ENCODE results near the gene ADAT3.

The ADAT3 gene

GRCh38 chr19:1956122-1956494 lies 50.9 kb downstream of the ADAT3 start:
- DNase-seq = no peak

DNA sequence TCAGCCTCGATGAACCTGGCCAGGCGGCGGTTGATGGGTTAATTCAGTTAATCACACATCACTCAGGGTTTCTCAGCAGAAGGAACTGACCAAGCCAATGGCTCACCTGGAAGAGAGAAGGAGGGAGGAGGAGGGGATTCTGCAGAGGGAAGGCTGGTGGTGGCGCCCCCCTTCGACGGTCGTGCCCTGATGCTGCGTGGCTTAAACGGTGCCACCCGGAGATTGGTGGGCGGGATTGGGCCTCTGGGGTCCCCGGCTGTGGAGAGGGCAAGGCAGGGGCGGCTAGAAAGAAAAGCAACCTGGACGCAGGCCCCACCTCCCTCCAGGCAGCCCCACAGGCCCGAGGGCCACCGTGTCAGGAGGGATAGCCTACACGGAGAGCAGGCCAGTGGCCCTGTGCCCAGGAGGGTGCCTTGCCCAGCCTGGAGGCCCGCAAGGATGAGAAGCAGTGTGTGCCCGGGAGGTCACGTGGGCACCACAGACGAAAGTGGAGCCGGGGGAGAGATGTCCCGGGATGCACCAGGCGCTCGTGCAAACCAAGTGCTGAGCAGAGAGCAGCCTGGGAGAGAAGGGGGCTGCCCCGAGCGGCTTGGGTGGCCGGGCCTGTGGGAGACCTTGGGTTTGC lies 51.8 kb downstream of the ADAT3 start:
- DNase-seq = peak in 50 of 51 donors; percentile 26 to 94 (median 82)

DNA sequence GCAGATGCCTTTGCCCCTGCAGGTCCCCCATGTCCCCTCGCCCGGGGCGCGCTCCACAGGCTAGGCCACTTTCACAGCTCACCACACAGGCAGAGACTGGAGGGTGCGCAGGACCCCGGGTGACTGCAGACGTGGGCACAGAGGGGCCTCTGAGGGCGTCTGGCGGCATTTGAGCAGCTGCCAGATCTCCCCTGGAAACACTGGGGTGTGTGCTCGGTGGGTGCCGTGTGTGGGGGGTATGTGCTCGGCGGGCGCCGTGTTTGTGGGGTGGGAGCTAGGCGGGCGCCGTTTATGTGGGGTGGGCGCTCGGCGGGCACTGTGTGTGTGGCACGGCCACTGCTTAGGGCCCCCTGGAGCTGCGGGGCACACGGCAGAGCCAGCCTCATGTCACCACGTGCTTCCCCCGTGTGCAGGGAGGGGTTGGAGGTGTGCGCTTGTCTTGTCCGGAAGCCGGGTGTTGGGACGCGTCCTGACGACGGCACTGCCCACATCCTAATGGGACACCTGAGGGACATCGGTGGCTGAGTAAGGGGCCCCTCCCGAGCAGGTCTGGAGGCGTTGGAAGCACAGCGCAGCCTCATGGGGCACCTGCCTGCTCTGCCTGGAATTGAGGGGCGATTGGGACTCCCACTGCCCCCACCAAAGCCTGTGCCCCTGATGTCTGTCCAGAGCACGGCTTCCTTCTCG lies 52.5 kb downstream of the ADAT3 start:
- DNase-seq = no peak

DNA sequence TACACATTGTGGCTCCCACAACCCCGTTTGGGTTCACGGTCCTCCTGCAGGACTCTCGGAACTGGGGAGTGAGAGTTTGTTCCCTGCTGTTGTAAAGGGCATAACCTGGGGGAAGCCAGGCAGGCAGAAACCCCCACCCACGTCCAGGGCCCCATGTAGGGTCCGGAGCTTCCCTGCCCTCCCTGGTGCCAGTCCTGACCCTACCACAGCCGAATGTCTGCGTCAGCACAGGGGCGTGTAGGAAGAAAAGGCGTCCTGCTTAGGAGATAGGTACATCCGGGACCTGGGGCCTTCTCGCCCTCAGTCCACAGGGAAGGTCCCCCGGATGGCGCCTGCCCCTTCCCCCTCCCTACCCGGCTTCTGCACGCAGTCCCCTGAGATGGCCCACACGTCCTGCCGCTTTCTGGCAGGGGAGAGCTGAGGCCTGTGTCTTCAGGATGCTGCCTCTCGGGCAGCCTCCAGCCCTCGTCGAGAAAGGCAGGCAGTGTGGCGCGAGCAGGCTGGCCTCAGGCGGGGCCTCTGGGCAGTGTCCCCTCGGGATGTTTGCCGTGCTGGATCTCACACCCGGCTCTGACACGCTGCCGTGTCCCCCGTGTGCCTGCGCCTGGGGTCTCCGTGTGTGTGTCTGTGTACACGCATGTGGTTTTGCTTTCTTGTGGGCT lies 54.9 kb downstream of the ADAT3 start:
- DNase-seq = no peak

- no peak for DNase-seq
Measured at GRCh38 chr19:1961000-1961883, 56.0 kb downstream of the ADAT3 start.

GRCh38 chr19:1962674-1963073 lies 57.5 kb downstream of the ADAT3 start:
- DNase-seq = no peak
